Right lobe of liver (tissue), 4 donors: ENCODE results near the gene RCOR1.

ENCODE experiments used
- POLR2A ChIP-seq: fragments of 450-650 bp; IDR thresholded peaks from one replicate; pipeline ENCODE4 v1.6.1; 2017; ENCODE audit warnings: antibody characterized with exemption, mild to moderate bottlenecking
- TF ChIP-seq, protein P1 (sequence below), 4 donors: fragments of 200-600 bp in 3 of 4; fragments of 450-650 bp in 1 of 4; IDR thresholded peaks; one replicate each; pipeline versions ENCODE4 v1.5.1 to v1.8.0; 2016 to 2022; ENCODE audit warnings: antibody characterized with exemption in 4 of 4, mild to moderate bottlenecking in 2 of 4
- donor health status: DM: no; HTN: no; CAD: no.
- donor health status: DM: no; HTN: no; CAD: no.
- donor health status: DM: no; HTN: yes; CAD: no.

DNA sequence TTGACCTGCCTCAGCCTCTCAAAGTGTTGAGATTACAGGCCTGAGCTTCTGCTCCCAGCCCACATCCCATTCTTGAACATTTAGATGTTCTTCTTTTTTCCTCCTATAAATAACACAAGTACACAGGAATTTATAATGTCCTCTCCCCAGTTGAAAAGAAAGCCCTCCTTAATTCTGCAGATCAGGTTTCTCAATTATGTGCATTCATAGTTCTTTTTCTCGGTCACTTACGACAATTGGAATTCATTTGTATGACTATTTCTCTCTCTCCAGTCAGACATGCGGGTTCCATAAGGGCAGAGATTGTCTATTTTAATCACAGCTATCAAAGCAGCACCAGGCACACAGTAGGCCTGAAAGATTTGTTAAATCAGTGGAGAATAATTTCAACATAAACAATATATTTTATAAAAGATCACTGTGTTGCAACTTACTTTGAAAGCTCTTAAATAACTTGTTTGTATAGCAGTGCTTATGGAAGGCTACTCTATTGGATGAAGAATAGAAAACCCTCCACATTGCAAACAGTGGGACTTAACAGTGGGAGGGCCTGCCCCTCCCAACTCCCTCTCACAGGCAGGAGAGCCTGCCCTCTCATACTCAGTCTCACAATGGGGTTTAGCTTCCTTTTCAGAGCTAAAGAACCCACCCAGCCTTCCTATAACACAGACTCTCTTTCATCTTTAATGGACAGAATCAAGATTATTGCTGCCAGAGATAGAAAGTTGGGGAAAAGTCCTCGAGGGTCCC is 100.7 kb downstream of the RCOR1 start:
- TF ChIP-seq, protein P1, sequence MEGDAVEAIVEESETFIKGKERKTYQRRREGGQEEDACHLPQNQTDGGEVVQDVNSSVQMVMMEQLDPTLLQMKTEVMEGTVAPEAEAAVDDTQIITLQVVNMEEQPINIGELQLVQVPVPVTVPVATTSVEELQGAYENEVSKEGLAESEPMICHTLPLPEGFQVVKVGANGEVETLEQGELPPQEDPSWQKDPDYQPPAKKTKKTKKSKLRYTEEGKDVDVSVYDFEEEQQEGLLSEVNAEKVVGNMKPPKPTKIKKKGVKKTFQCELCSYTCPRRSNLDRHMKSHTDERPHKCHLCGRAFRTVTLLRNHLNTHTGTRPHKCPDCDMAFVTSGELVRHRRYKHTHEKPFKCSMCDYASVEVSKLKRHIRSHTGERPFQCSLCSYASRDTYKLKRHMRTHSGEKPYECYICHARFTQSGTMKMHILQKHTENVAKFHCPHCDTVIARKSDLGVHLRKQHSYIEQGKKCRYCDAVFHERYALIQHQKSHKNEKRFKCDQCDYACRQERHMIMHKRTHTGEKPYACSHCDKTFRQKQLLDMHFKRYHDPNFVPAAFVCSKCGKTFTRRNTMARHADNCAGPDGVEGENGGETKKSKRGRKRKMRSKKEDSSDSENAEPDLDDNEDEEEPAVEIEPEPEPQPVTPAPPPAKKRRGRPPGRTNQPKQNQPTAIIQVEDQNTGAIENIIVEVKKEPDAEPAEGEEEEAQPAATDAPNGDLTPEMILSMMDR (IDR thresholded peaks at IDR 0.05) = no peak
- TF ChIP-seq POLR2A = no peak
